CD4-positive, alpha-beta T cell treated with Interleukin-4 for 1 hour (primary cell): Measurements from ENCODE around the gene NOS1AP.
"Not testable (repeated sequence)": the region's sequence is repeated elsewhere in the genome, so short reads cannot be mapped to it uniquely, and the experiment has no call there.

ENCODE experiments used
- DNase-seq, 2 donors: peaks; one replicate each; pipeline ENCODE4 v3.0.0-alpha.2; 2020 to 2022

Gene NOS1AP

GRCh38 chr1:162060314-162060713, 9.2 kb upstream of the NOS1AP start:
- no peak for DNase-seq

DNA sequence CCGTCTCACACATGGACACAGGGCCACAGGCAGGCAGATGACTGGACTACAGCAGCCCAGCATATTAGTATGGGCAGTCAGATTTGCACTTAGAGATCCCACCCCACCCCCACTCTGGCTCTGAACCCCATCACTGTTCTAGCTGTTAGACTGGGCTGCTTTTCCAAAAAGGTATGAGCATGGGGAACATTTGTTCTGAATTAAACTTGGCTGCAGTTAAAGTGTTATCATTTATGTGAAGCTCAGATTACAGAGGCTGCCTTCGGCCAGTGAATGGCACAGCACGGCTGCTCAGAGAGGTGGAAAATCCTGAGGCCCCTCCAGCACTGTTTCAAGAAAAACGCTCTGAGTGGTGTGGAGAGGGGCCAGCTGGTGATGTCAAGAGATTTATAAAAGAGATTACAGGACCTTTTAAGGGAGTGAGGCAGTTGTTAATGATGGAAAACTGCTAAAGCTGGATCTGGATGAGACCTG, 6.9 kb upstream of the NOS1AP start:
- DNase-seq = no peak

DNA sequence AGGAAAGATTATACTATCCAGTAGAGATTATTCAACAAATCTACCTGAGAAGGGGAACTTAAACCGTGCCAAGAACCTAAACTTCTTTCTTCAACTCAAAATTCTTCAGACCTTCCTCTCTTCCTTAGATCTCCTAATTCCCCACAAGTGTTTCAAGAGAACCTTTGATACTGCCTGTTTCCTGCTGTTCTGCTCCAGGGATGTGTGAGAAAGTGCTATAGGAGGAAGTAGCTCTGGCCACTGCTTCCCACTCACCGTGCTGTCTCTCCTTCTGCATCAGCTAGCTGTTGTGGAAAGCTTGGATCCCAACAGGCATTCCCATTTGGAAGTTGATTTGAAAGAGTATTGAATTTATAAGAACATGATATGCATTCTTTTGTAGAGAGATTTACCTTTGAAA, 4.5 kb upstream of the NOS1AP start:
- DNase-seq = no peak

DNA sequence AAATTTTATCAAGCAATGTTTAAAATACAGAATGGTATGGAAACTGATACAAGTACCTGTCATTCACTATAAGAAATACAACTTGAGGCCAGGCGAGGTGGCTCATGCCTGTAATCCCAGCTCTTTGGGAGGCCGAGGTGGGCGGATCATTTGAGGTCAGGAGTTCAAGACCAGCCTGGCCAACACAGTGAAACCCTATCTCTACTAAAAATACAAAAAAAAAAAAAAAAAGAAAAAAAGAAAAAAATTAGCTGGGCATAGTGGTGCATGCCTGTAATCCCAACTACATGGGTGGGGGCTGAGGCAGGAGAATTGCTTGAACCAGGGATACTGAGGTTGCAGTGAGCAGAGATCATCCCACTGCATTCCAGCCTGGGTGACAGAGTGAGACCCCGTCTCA, 2.7 kb upstream of the NOS1AP start:
- not testable (repeated sequence) for DNase-seq

- no peak for DNase-seq
Measured at GRCh38 chr1:162067466-162067865, 2.0 kb upstream of the NOS1AP start.

DNA sequence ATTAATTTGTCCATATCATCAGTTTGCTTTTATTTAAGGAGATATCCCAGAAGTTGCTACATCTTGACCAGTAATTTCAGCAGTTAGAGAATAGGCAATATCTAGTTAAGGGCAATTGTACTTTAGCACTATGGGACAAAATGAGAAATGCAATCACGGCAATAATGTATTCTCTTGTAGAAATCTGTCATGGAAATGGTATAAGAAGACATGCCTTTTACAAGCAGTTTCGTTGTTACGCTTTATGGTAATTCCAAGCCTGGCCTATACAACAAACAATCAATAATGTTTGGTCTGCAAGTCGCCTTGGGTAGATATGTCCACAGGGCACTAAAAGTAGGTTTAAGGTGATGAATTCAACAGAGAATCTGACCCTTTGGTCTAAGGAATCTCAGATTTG, 1.2 kb upstream of the NOS1AP start:
- no peak for DNase-seq

GRCh38 chr1:162070094-162070748, 730 bp downstream of the NOS1AP start:
- no peak for DNase-seq

DNA sequence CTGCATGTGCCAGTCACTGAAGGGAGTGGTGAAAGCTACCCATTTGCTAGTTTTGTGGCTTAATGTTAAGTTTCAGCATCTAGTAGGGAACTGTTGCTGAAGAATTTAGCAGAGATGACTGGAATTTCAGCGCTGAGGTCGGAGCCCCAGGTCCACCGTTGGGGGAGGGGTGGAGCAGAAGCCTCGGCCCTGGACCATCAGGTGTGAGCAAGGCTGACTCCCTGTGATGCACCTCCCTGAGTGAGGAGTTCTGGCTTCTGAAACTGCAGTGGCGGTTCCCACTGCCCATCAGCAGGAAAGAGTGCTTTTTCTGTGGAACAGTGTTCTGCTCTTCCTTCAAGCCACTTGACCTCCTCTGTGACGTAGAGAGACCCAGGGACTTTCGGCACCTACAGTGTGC, 1.3 kb downstream of the NOS1AP start:
- DNase-seq = no peak

DNA sequence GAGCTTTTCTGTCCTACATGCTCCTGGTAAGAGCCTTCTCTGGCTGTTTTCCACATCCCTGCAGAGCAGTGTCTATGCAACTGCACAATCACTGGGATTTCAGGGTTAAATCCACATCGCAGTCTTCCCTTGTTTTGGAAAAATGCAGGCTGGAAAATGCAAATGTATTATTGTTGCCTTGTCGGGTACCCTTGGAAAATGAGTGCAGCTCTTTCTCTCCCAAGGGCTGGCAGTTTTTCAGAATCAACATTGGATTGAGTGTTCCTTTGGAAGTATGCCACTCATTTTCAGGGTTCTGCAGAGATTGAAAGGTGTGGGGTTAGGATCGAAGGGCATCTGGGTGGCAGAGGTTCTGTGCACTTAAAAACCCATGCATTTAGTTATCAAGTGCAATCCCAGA, 3.2 kb downstream of the NOS1AP start:
- DNase-seq = no peak

GRCh38 chr1:162074276-162075005, 5.0 kb downstream of the NOS1AP start:
- no peak for DNase-seq

DNA sequence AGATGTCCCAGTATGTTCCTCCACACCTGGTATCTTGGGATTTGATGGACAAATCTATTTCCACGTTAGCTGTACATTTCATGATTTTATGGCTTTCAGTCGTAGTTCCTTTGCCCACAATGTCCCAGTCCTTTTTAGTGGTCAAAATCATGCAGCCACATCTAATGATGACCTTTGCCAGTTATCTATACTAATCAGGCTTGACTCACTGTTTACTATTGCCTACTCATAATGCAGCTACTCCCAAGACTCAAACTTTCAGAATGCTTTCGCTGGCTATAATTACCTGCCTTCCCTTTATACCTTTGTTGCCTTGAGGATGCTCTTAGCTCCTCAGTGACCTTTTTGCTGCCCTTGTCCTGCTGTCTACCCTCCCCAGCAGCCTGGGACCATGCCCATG, 6.4 kb downstream of the NOS1AP start:
- DNase-seq = no peak

GRCh38 chr1:162077648-162078299, 8.3 kb downstream of the NOS1AP start:
- no peak for DNase-seq

GRCh38 chr1:162079030-162079429, 9.5 kb downstream of the NOS1AP start:
- DNase-seq = no peak

DNA sequence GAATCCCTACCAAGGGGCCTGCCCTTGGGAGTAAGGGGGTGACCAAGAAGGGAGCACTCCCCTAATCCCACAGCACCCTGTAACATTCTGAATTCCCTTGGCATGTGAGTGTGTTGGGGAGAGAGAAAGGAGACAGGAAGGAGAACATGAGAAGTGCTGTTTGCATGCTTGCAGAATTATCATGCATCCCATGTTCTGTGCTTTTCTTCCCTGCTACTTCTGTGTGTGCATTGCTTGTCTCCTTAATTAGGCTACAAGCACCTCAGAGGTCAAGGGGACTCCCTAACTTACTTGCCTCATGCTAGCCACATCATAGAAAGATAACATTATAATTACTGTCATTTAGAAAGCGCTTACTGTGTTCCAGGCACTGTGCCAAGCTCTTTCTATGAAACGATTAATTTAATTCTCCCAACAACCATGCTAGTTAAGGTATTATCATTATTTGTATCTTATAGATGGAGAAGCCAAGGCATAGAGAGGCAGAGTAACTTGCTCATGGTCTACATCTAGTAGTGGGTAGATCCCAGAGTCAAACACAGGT, 11.1 kb downstream of the NOS1AP start:
- no peak for DNase-seq

DNA sequence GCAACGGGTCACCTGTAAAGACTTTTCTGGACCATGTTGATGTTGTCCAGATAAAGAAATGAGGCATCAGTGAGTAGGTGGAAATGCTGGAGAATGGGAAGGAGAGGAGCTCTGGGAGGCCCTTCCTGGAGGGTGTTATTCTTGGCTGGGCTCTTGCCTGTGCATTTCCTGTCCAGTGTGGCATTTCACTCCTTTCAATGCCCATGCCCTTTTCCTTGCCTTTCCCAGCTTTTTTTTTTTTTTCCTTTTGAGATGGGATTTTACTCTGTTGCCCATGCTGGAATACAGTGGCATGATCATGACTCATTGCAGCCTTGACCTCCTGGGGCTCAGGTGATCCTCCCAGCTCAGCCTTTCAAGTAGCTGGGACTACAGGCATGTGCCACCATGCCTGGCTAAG, 11.8 kb downstream of the NOS1AP start:
- no peak for DNase-seq

GRCh38 chr1:162082080-162082479, 12.6 kb downstream of the NOS1AP start:
- DNase-seq = not testable (repeated sequence)

DNA sequence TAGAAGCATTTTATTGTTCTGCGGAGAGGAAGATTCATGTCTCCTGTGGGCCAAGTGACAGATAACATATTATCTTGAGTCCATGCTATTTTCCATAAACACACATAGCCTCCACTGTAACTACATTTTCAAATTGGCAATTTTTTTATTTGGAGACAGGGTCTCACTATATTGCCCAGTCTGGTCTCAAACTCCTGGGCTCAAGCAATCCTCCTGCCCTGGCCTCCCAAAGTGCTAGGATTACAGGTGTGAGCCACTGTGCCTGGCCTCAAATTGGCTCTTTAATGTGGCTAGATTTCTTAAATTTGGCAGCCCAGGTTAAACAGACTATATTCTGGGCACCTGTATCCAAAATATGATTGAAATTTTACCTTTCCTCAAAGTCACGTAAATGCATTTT, 13.8 kb downstream of the NOS1AP start:
- no peak for DNase-seq

DNA sequence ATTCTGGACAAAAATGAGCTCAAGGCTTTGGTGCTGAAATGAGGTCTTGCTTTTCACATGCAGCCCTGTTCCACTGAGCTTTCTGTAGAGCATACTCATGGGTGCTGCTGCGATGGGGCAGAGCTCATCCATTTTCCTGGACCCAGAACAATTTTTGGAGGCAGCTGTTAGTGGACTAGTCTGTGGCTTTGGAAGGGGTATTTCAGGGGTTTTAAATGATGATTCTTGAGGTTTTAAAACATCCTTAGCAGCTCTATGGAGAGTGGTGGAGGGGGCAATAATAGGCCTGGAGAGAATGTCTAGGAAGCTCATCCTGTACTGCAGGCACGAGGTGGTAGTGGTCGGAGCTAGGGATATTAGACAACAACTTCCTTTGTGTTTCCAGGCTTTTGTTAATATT, 16.5 kb downstream of the NOS1AP start:
- no peak for DNase-seq

GRCh38 chr1:162087111-162087510, 17.6 kb downstream of the NOS1AP start:
- no peak for DNase-seq

- no peak for DNase-seq
Measured at GRCh38 chr1:162087574-162087973, 18.1 kb downstream of the NOS1AP start.

GRCh38 chr1:162088281-162088969, 18.9 kb downstream of the NOS1AP start:
- no peak for DNase-seq

DNA sequence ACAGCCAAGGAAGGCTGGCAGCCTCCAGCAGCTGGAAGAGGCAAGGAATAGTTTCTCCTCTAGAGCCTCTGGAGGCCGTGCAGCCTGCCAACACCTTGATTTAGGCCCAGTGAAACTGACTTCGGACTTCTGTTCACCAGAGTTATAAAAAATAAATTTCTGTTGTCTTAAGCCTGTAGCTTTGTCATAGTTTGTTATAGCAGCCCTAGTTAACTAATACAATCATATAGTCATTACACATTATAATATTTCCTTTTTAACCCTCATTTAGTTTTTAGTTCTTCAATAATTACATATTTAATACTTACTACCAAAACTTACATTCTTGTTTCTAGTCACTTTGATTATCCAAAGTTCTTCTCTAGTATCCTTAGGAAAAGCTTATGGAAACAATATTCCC, 20.3 kb downstream of the NOS1AP start:
- no peak for DNase-seq

DNA sequence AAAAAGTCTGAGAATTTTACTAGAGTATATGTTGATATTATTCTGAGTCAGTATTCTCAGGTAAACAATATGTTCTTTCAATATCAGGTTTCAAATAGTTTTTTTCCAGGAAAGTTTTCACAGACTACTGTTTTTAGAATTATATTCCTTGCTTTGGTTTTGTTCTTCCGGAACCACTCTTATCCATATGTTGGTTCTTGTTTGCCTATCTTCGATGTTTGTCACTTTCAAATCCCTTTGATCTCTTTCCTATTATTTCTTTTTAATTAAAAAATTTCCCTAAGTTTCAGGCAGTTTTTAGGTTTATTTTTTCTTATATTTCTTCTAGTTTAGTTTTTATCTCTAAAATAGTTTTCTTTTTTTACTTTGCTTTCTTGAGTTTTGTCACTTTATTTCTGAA, 20.9 kb downstream of the NOS1AP start:
- no peak for DNase-seq
